GM19467 (cell line): Measurements from ENCODE around the gene EIF4EBP3.

Experiments used
- ATAC-seq: cut with Tn5 transposase; IDR thresholded peaks from one replicate; pipeline ENCODE4 v1.9.1; 2021; ENCODE audit warnings: mild to moderate bottlenecking, moderate library complexity; ENCODE audit not compliant: unreplicated experiment

EIF4EBP3 gene

DNA sequence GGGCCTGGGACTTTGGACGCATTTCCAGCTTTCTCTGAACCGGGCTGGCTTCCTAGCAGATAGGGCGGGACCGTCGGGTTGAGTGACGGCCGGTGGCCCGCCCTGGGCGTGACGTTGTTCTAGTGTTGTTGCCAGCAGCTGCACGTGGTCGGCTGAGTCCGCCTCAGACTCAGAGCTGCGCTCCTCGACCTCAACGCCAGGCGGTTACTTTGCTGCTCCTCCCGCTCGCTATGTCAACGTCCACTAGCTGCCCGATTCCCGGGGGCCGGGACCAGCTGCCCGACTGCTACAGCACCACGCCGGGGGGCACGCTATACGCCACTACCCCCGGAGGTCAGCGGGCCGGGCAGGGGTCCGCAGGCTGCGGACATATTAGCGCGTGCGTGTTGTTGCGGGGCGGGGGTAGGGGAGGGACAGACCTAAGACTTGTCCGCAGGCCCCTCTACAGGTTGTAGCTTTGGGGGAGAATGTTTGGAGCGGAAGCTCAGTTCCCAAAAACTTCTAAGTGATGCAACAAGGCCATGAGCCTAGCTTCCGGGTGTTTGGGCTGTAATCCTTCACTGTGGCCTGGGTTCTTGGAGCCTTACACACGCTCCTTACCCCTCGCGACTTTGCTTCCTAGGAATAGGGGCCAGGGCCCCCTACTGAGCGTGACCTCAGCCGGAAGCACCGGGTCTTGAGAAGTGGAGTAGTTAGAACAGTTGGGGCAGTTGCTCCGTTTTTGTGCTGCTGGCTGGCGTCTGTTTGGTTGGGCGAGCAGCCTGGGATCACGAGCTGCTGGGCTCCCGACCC is at the start of gene EIF4EBP3:
Gene EIF4EBP3, plus strand, starts transcription at position 155 of the 792 bp plus-strand sequence. Its CDS starts 76 bp downstream, at position 231.
- peak; percentile 96 for ATAC-seq

- no peak for ATAC-seq
Measured at GRCh38 chr5:140497897-140498296, 49.6 kb upstream of the EIF4EBP3 start.

DNA sequence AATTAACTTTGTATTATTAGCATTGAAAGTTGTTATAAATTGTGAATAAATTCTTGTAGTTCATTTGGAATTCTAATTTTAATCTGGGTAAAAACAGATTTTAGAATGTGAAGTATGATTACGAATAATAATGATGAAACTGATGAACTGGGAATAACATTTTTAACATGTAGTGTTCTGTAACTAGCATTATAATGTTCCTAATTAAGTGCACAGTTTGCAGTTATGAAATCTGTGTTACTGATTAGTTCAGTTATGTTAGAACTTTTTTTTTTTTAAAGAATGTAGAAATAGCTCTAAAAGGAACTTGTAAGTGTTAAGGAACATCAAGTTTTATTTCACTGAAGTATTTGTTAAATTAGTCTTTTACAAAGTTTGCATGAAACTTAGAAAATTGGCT is 48.9 kb upstream of the EIF4EBP3 start:
- ATAC-seq: no peak

DNA sequence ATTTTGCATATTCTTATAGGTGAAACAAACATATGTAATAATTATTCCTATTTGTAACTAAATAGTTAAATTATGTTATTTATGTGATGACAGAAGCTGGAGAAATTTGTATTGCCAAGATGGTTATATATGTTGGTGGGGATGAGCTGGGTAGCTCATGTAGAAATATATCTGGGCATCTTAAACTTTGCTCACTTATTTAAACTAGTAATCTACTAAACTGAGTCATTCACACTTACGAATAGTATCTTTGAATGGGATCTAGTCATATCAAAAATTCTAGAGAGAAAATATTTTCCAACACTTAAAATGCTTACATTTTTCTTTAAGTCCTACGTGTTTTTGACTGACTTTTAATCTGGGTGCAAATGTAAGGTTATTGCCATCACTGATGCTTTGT is 44.6 kb upstream of the EIF4EBP3 start:
- ATAC-seq: no peak

DNA sequence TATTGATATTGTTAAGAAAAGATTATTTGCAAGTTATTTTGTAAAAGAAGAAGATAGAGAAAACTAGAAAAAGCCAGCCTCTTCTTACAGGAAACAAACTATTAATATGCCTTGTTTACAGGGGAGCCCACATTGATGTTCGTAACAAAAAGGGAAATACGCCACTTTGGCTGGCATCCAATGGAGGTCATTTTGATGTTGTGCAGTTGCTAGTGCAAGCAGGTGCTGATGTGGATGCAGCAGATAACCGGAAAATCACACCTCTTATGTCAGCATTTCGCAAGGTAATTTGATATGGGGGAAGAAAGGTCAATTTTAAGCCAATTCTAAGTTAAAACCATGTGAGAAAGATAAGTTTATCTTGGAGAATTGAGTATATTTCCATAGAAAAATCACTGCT is 37.6 kb upstream of the EIF4EBP3 start:
- no peak for ATAC-seq

GRCh38 chr5:140513124-140513523 is 34.3 kb upstream of the EIF4EBP3 start:
- ATAC-seq: no peak

DNA sequence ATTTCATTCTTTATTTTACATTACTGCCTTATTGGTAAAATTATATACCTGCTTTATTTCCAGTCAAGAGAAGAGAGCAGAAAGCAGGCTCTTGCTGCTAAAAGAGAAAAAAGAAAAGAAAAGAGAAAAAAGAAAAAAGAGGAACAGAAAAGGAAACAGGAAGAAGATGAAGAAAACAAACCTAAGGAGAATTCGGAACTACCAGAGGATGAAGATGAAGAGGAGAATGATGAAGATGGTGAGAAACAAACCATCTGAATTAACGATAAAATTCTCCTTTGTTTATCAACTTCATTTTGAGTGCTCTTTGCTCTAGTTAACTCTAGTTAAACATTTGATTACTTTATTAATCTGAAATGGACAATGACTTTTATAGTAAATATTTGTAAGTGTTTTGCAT is 23.5 kb upstream of the EIF4EBP3 start:
- ATAC-seq: no peak

- no peak for ATAC-seq
Measured at GRCh38 chr5:140540227-140540626, 7.2 kb upstream of the EIF4EBP3 start.

- no peak for ATAC-seq
Measured at GRCh38 chr5:140542972-140543371, 4.5 kb upstream of the EIF4EBP3 start.

- no peak for ATAC-seq
Measured at GRCh38 chr5:140544986-140545385, 2.5 kb upstream of the EIF4EBP3 start.

- no peak for ATAC-seq
Measured at GRCh38 chr5:140545606-140546005, 1.9 kb upstream of the EIF4EBP3 start.

DNA sequence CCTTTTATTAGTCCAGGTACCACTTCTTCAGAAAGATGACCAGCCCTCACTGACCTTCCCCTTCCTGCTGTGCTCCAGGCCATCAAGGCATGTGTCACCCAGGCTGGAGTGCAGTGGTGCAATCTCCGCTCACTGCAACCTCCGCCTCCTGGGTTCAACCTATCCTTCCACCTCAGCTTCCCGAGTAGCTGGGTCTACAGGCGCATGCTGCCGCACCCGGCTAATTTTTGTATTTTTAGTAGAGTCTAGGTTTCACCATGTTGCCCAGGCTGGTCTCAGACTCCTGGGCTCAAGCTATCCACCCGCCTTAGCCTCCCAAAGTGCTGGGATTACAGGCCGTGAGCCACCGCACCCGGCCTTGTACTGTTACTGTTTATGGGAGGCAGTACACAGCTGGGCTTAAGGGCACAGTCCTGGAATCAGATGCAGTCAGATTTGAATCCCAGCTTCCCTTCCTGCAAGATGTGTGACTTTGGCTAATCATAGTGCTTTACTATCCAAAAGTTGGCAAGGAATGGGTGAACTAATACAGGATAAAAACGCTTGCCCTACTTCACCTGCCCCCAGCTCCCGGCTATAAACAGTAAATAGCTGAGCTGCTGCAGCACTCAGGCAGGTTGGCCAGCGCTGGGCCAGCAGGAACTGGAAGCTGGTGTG is 483 bp upstream of the EIF4EBP3 start:
- no peak for ATAC-seq

GRCh38 chr5:140548300-140548688 is 832 bp downstream of the EIF4EBP3 start:
- ATAC-seq: no peak

DNA sequence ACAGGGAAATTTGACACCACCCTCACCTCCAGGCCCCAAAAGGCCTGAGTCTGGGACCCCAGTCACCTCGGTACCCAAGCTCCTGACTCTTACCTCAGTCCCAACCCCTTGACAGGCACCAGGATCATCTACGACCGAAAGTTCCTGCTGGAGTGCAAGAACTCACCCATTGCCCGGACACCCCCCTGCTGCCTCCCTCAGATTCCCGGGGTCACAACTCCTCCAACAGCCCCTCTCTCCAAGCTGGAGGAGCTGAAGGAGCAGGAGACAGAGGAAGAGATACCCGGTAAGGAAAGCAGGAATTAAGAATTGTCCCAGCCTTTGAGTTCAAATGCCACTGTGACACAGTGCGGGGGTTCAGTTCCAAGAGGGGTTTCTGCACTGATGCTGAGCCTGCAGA is 1.3 kb downstream of the EIF4EBP3 start:
- no peak for ATAC-seq

DNA sequence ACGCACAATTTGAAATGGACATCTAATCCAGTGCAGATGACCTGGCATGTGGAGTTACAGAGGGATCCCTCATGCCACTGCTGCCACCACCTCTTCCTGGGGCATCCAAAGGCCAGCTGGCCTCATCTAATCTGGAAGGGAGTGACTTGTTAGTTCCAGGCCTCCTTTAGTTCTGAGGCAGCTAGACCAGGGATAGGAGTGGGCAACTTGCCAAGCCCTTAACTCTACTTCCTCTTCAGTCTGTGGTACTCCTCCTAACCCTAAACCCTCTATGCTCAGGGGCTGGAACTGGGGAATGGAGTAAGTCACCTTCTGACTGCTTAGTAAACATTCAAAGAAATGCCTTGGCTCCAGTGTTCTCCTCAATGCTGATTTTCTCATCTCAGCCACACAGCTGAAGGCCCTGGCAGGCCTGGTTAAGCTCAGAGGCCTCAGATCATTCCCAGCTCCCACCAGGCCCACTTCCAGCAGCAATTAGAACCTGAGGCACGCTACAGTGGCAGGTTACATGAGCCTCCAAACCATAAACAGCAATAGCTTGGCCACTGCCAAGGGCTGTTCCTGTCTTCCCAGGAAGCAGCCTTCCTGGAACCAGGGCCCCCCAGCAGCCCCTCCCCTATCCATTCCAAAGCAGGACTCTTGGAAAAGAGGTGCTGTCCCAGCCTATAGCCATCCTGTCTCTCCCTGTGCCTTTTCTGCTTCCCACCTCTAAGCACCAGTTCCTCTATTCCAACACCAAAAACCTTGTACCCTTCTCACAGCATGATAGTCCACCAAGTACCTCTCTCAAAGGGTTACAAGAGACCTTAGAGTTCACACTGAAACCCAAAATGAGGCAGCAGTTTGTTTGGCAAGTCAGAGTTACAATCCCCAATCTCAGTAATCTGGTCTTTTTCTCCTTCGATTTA is 2.0 kb downstream of the EIF4EBP3 start:
- ATAC-seq: no peak

- no peak for ATAC-seq
Measured at GRCh38 chr5:140550147-140551079, 3.0 kb downstream of the EIF4EBP3 start.

- ATAC-seq: no peak
Measured at GRCh38 chr5:140551872-140552271, 4.4 kb downstream of the EIF4EBP3 start.

- no peak for ATAC-seq
Measured at GRCh38 chr5:140553657-140554056, 6.2 kb downstream of the EIF4EBP3 start.

GRCh38 chr5:140554454-140554853 is 7.0 kb downstream of the EIF4EBP3 start:
- no peak for ATAC-seq

DNA sequence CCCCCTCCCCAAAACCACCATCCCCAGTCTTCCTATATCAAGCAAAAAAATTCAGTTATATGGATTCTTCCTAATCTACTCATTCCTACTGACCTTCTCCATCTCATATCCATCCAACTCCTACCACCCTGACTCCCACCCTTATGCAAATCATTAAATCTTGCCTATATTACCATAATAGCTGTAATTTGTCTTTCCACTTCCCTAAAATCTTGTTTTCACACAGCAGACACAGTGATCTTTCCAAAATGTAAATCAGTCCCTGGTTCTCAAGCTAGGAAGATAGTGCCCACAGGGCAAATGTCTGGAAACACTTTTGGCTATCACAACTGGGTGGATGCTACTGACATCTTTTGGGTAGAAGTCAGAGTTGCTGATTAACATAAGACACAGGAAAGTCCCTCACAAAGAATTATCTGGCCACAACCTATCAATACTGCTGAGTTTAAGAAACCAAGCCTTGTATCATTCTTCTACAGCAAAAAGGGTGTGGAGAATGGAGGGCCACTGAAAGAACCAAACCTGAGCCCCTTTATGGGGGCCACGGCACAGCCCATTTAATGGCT is 8.4 kb downstream of the EIF4EBP3 start:
- no peak for ATAC-seq
